ENCODE data around the gene ACAP3.

Gene ACAP3

GRCh38 chr1:1244192-1244811 is 63.4 kb downstream of the ACAP3 start:
- no peak for DNase-seq (ENCODE audit: low spot score)

GRCh38 chr1:1243807-1244191 is 63.9 kb downstream of the ACAP3 start:
- no peak for DNase-seq (ENCODE audit: low spot score)

DNA sequence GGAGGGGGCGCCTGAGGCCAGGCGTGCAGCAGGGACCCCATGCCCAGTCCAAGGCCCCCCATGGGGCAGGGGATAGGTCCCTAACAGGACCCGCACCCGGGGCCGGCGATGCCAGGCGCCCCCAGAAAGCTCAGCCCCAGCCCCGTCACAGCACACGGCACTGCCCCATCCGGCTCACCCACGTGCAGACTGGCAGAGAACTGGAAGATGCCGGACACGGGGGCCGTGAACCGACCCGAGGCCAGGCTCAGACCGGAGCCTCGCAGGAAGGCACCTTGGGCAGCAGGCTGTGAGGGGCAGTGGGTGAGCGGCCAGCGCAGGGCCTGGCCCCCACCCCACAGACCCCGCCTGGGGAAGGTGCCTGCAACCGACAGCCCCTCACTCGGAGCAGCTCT is 64.5 kb downstream of the ACAP3 start:
- DNase-seq (ENCODE audit: low spot score): no peak

GRCh38 chr1:1242461-1243265 is 65.1 kb downstream of the ACAP3 start:
- DNase-seq (ENCODE audit: low spot score): no peak

All from germinal center (tissue), 1 donor.